SK-N-MC (cell line): Measurements from ENCODE around the gene ARHGAP24.

Source experiments
- EZH2 ChIP-seq: fragments of 200-600 bp; sonication (generic); IDR thresholded peaks from one replicate; pipeline ENCODE4 v1.6.1; 2017; ENCODE audit warnings: antibody characterized with exemption
- POLR2AphosphoS5 ChIP-seq: IDR thresholded peaks from 2 replicates; pipeline ENCODE4 v1.6.1; 2012; ENCODE audit warnings: mild to moderate bottlenecking, low read depth, low read length, borderline replicate concordance

DNA sequence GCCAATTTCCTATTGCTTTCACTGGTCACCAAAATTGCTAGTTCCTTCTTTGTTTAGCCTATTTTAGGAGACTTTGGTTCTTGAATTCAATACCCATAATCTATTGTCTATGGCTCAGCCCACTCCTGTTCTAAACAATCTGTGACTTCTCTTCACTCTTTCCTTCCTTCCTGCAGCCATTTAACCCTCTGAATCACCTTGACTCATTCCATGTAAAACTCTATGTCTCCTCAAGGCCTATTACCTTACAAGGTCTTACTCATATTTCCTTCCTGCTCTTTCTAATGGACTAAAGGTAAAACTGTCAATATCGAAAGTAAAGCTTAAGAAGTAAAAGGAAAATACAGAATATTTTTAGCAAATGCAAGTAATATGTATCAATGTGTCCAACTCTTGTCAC lies 301.6 kb downstream of the ARHGAP24 start:
- no peak for TF ChIP-seq EZH2
- no peak for TF ChIP-seq POLR2AphosphoS5
